Sigmoid colon (tissue), 7 donors: ENCODE data around the gene TIMM10. TPM values are rescaled to one million over a fixed set of nuclear protein-coding genes. Genes with fewer than 3 reads are reported as not detected.

Experiments used
- DNase-seq: peaks from one replicate; pipeline ENCODE4 v3.0.0-alpha.2; 2019
- H3K27ac ChIP-seq, 4 donors: fragments of 200-600 bp; sonication (generic); one replicate each; pipeline ENCODE4 v1.5.1; 2016 to 2019; ENCODE audit warnings: mild to moderate bottlenecking in 1 of 4
- H3K27me3 ChIP-seq, 3 donors: fragments of 200-600 bp; sonication (generic); one replicate each; pipeline ENCODE4 v1.5.1; 2019; ENCODE audit warnings: mild to moderate bottlenecking in 1 of 3
- H3K36me3 ChIP-seq, 4 donors: fragments of 200-600 bp; sonication (generic); one replicate each; pipeline ENCODE4 v1.5.1; 2016 to 2019
- H3K4me1 ChIP-seq, 4 donors: fragments of 200-600 bp; sonication (generic); one replicate each; pipeline ENCODE4 v1.5.1; 2017 to 2019
- H3K4me3 ChIP-seq, 4 donors: fragments of 200-600 bp; sonication (generic); one replicate each; pipeline ENCODE4 v1.5.1; 2017 to 2019; ENCODE audit warnings: mild to moderate bottlenecking in 2 of 4, moderate library complexity in 1 of 4
- H3K9me3 ChIP-seq, 4 donors: fragments of 200-600 bp in 3 of 4; sonication (generic) in 3 of 4; one replicate each; pipeline versions ENCODE4 v1.5.1 to v1.6.1; 2013 to 2019
- EP300 ChIP-seq, 4 donors: sonication (generic); formaldehyde crosslinking; IDR thresholded peaks; one replicate each; pipeline ENCODE4 v1.6.1; 2017; ENCODE audit warnings: antibody characterized with exemption in 4 of 4
- POLR2A ChIP-seq, 2 donors: fragments of 450-650 bp; IDR thresholded peaks; one replicate each; pipeline ENCODE4 v1.6.1; 2016; ENCODE audit warnings: antibody characterized with exemption in 2 of 2, mild to moderate bottlenecking in 2 of 2, moderate library complexity in 2 of 2
- POLR2AphosphoS5 ChIP-seq, 4 donors: sonication (generic); formaldehyde crosslinking; IDR thresholded peaks; one replicate each; pipeline ENCODE4 v1.6.1; 2017; ENCODE audit warnings: antibody characterized with exemption in 4 of 4
- WGBS, 2 donors: extraction: QIAGEN DNeasy Blood & Tissue Kit; methylation state at CpG; one replicate each; pipeline ENCODE4 v1.1.7; 2013; 5-methylcytosine and 5-hydroxymethylcytosine counted together
- intact Hi-C: fragments of 100-400 bp; cut with DNase I; formaldehyde crosslinking; loops from one replicate; pipeline ENCODE4 v1.15.1; 2023
- polyA plus RNA-seq, 3 donors: library from polyadenylated mRNA; stranded (reverse); fragments of 200-250 nt; gene quantifications; one replicate each; pipeline ENCODE4 v1.2.3, GENCODE V29; 2013
- total RNA-seq, 4 donors: library from RNA; depleted of rRNA; stranded (reverse); fragments of >200 nt; gene quantifications; one replicate each; pipeline ENCODE4 v1.1.0, GENCODE V29; 2016
- TF ChIP-seq, protein P1 (sequence below), 4 experiments: fragments of 450-650 bp in 3 of 4; fragments of 200-600 bp in 1 of 4; IDR thresholded peaks; one replicate each; pipeline ENCODE4 v1.5.1; 2016 to 2019; ENCODE audit warnings: antibody characterized with exemption in 4 of 4, mild to moderate bottlenecking in 3 of 4, moderate library complexity in 2 of 4
- donor health status: healthy with polysubstance abuse.
- donor health status: Bipolar disorder and iron deficiency.
- donor health status: healthy.

Gene TIMM10
- total and polyA plus RNA-seq, 7 donors, result 22.4 to 62.9 (median 48.0) TPM

DNA sequence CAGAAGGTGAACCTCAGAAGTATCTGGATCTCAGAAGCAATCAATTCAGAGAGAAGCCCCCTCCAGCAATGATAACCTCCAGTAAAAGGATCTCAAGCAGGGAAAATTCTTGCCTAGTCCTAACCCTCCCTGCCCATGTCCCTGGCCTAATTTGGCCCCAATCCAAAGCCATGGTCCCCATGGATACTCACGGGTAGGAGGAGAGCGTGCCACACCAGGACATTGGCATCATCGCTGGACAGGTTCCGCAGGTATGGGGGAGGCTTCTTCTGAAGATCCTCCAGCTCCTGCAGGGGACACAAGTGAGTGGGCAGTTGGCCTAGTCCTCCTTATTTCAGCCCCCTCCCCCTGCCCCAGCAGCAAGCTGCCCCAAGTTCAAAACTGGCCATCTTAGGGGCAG, 29.6 kb upstream of the TIMM10 start:
- Histone ChIP-seq H3K27ac (no peak overlapping the region), H3K27me3 (no peaks in the 10 kb centered on the region), H3K4me3 (no peak overlapping the region), H3K9me3 (no peaks in the 10 kb centered on the region), H3K36me3 (peaks cover 0 to 51% (median 16%) of the 10 kb centered on the region in 4 donors), H3K4me1 (no peaks in the 10 kb centered on the region)
- DNase-seq, result no peak
- 75 to 93% methylated on average over 4 of the region's 4 CpGs for WGBS, 2 donors
- TF ChIP-seq POLR2A (IDR thresholded peaks at IDR 0.05), result no peak
- TF ChIP-seq, protein P1, sequence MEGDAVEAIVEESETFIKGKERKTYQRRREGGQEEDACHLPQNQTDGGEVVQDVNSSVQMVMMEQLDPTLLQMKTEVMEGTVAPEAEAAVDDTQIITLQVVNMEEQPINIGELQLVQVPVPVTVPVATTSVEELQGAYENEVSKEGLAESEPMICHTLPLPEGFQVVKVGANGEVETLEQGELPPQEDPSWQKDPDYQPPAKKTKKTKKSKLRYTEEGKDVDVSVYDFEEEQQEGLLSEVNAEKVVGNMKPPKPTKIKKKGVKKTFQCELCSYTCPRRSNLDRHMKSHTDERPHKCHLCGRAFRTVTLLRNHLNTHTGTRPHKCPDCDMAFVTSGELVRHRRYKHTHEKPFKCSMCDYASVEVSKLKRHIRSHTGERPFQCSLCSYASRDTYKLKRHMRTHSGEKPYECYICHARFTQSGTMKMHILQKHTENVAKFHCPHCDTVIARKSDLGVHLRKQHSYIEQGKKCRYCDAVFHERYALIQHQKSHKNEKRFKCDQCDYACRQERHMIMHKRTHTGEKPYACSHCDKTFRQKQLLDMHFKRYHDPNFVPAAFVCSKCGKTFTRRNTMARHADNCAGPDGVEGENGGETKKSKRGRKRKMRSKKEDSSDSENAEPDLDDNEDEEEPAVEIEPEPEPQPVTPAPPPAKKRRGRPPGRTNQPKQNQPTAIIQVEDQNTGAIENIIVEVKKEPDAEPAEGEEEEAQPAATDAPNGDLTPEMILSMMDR (IDR thresholded peaks at IDR 0.05), result no peak
- TF ChIP-seq POLR2AphosphoS5 (IDR thresholded peaks at IDR 0.05), result no peak
- no peak for TF ChIP-seq EP300 (IDR thresholded peaks at IDR 0.05)
- intact Hi-C loops, result loop anchor here (10.0 kb wide), 1 partner anchor 245 kb away; no protein-coding TSS in a partner anchor

DNA sequence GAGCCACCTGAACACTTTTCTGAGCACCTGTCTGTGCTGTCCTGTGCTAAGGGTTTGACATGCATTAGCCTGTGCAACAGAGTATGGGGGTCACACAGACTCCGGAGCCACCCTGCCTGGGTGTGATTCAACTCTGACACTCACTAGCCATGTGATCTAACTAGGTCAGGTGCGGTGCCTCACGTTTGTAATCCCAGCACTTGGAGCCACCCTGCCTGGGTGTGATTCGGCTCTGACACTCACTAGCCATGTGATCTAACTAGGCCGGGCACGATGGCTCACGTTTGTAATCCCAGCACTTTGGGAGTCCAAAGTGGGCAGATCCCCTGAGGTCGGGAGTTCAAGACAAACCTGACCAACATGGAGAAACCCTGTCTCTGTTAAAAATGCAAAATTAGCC, 25.5 kb upstream of the TIMM10 start:
- no peak for DNase-seq
- no peaks in the 10 kb centered on the region for H3K9me3 ChIP-seq
- no peaks in the 10 kb centered on the region for H3K27me3 ChIP-seq
- H3K4me3 ChIP-seq, result no peak overlapping the region
- intact Hi-C loops, result no loop called here
- no peak overlapping the region for H3K27ac ChIP-seq
- 86 to 91% methylated on average over 8 of the region's 8 CpGs for WGBS, 2 donors
- H3K4me1 ChIP-seq, result no peaks in the 10 kb centered on the region
- no peak for TF ChIP-seq POLR2AphosphoS5 (IDR thresholded peaks at IDR 0.05)
- no peak for TF ChIP-seq EP300 (IDR thresholded peaks at IDR 0.05)
- TF ChIP-seq, protein P1 (IDR thresholded peaks at IDR 0.05), result no peak
- TF ChIP-seq POLR2A (IDR thresholded peaks at IDR 0.05), result no peak
- peaks cover 21 to 92% (median 45%) of the 10 kb centered on the region in 4 donors for H3K36me3 ChIP-seq

- Histone ChIP-seq H3K4me3 (no peak overlapping the region), H3K9me3 (no peaks in the 10 kb centered on the region), H3K36me3 (peaks cover 21 to 98% (median 51%) of the 10 kb centered on the region in 4 donors), H3K4me1 (no peaks in the 10 kb centered on the region), H3K27me3 (no peaks in the 10 kb centered on the region), H3K27ac (no peak overlapping the region)
- TF ChIP-seq, protein P1 (IDR thresholded peaks at IDR 0.05), result no peak
- TF ChIP-seq POLR2AphosphoS5 (IDR thresholded peaks at IDR 0.05) (no peak), POLR2A (IDR thresholded peaks at IDR 0.05) (no peak), EP300 (IDR thresholded peaks at IDR 0.05) (no peak)
- WGBS, 2 donors, result 87 to 94% methylated on average over 2 of the region's 2 CpGs
- intact Hi-C loops, result no loop called here
- no peak for DNase-seq
These were observed 24.8 kb upstream of the TIMM10 start for GRCh38 chr11:57555393-57555792.

DNA sequence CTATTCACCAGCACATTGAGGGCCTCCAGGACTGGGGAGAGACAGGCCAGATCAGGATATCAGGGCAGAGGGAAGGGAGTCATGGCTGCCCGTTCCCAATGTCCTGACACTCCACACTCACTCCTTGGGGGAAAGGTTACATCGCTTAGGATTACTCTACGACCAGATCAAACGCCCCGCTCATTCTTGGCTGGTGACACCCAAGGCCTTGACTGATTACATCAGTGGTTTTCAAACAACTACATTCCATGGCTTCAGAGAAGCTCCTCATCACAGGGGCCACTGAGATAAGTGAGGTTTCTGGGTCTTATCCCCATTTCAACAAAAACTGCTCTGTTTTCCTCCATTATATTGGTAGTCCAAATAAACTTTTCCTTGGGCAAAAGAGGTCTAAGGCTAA, 21.9 kb upstream of the TIMM10 start:
- 88 to 90% methylated on average over 5 of the region's 5 CpGs for WGBS, 2 donors
- no peak overlapping the region for H3K27ac ChIP-seq
- no peaks in the 10 kb centered on the region for H3K4me1 ChIP-seq
- H3K4me3 ChIP-seq, result no peak overlapping the region
- TF ChIP-seq POLR2AphosphoS5 (IDR thresholded peaks at IDR 0.05) (no peak), EP300 (IDR thresholded peaks at IDR 0.05) (no peak), POLR2A (IDR thresholded peaks at IDR 0.05) (no peak)
- TF ChIP-seq, protein P1 (IDR thresholded peaks at IDR 0.05), result no peak
- peaks cover 21 to 90% (median 47%) of the 10 kb centered on the region in 4 donors for H3K36me3 ChIP-seq
- no peak for DNase-seq
- no peaks in the 10 kb centered on the region for H3K9me3 ChIP-seq
- intact Hi-C loops, result no loop called here
- no peaks in the 10 kb centered on the region for H3K27me3 ChIP-seq

DNA sequence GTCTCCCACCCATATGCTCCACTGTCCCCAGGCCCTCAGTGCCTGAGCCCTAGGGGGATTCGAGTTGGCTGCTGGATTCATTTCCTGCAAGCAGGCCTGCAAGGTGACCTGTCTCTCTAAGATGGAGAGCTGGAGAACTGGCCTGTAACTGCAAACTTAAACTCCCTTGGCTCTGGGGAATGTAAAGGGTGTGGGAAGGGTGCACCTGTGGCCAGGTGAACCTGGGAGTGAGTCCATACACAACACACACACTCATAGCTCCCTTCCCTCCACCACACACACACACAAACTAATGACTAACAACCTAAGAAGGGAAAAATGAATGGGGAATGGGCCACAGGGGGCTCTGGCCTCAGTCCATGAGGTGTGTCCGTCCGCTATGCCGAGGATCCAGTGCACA, 21.4 kb upstream of the TIMM10 start:
- no peak for TF ChIP-seq POLR2A (IDR thresholded peaks at IDR 0.05)
- H3K4me3 ChIP-seq, result no peak overlapping the region
- intact Hi-C loops, result no loop called here
- 92 to 95% methylated on average over 4 of the region's 4 CpGs for WGBS, 2 donors
- H3K27ac ChIP-seq, result no peak overlapping the region
- no peaks in the 10 kb centered on the region for H3K9me3 ChIP-seq
- no peak for DNase-seq
- H3K4me1 ChIP-seq, result no peaks in the 10 kb centered on the region
- H3K36me3 ChIP-seq, result peaks cover 21 to 85% (median 46%) of the 10 kb centered on the region in 4 donors
- H3K27me3 ChIP-seq, result no peaks in the 10 kb centered on the region
